ENCODE data around the gene RAB11FIP3.

GRCh38 chr16:430904-431303, 5.5 kb downstream of the RAB11FIP3 start:
- no peak for TF ChIP-seq CTCF (IDR thresholded peaks at IDR 0.05)
- TF ChIP-seq REST (IDR thresholded peaks at IDR 0.05; ENCODE audit: low read depth, low read length) = no peak
- TF ChIP-seq JUND (IDR thresholded peaks at IDR 0.05) = no peak
- no peak for TF ChIP-seq MEF2A (IDR thresholded peaks at IDR 0.05; ENCODE audit: borderline replicate concordance, low read depth)
